GM21717 (cell line): Measurements from ENCODE around the gene CAPN1.
"Not testable (repeated sequence)": the region's sequence is repeated elsewhere in the genome, so short reads cannot be mapped to it uniquely, and the experiment has no call there.

ENCODE experiments used
- ATAC-seq: cut with Tn5 transposase; IDR thresholded peaks from one replicate; pipeline ENCODE4 v1.9.1; 2021; ENCODE audit warnings: mild to moderate bottlenecking, moderate library complexity; ENCODE audit not compliant: unreplicated experiment

The CAPN1 gene

GRCh38 chr11:65216830-65217229 is 35.1 kb downstream of the CAPN1 start:
- ATAC-seq: no peak

- no peak for ATAC-seq
These were observed 36.0 kb downstream of the CAPN1 start for GRCh38 chr11:65217441-65218423.

- ATAC-seq: no peak
These were observed 36.7 kb downstream of the CAPN1 start for GRCh38 chr11:65218446-65218845.

- ATAC-seq: no peak
These were observed 38.1 kb downstream of the CAPN1 start for GRCh38 chr11:65219930-65220213.

- no peak for ATAC-seq
These were observed 39.3 kb downstream of the CAPN1 start for GRCh38 chr11:65221026-65221425.

- ATAC-seq: no peak
These were observed 41.3 kb downstream of the CAPN1 start for GRCh38 chr11:65223011-65223410.

- ATAC-seq: no peak
These were observed 43.2 kb downstream of the CAPN1 start for GRCh38 chr11:65224930-65225278.

GRCh38 chr11:65225279-65226102 is 43.8 kb downstream of the CAPN1 start:
- ATAC-seq: no peak

GRCh38 chr11:65226103-65226442 is 44.3 kb downstream of the CAPN1 start:
- no peak for ATAC-seq

GRCh38 chr11:65227879-65228278 is 46.2 kb downstream of the CAPN1 start:
- ATAC-seq: no peak

GRCh38 chr11:65236194-65237059 is 54.7 kb downstream of the CAPN1 start:
- no peak for ATAC-seq

GRCh38 chr11:65238302-65238701 is 56.6 kb downstream of the CAPN1 start:
- ATAC-seq: not testable (repeated sequence)

GRCh38 chr11:65241134-65241533 is 59.4 kb downstream of the CAPN1 start:
- no peak for ATAC-seq

GRCh38 chr11:65241692-65242091 is 60.0 kb downstream of the CAPN1 start:
- ATAC-seq: no peak

- ATAC-seq: no peak
These were observed 60.7 kb downstream of the CAPN1 start for GRCh38 chr11:65242389-65242788.

GRCh38 chr11:65243797-65244196 is 62.1 kb downstream of the CAPN1 start:
- no peak for ATAC-seq

- not testable (repeated sequence) for ATAC-seq
These were observed 63.3 kb downstream of the CAPN1 start for GRCh38 chr11:65245046-65245445.

GRCh38 chr11:65246506-65246905 is 64.8 kb downstream of the CAPN1 start:
- no peak for ATAC-seq

- ATAC-seq: not testable (repeated sequence)
These were observed 66.5 kb downstream of the CAPN1 start for GRCh38 chr11:65248184-65248710.

GRCh38 chr11:65251476-65251875 is 69.7 kb downstream of the CAPN1 start:
- no peak for ATAC-seq

GRCh38 chr11:65254724-65255123 is 73.0 kb downstream of the CAPN1 start:
- ATAC-seq: no peak
